Psoas muscle (tissue), 8 donors: ENCODE measurements around the gene OBI1. TPM values are rescaled to one million over a fixed set of nuclear protein-coding genes. Genes with fewer than 3 reads are reported as not detected.

Experiments
- ATAC-seq, 4 donors: fragments of 200-7000 bp; cut with Tn5 transposase; one replicate each; pipeline ENCODE4 v1.9.1; 2020; ENCODE audit warnings: moderate library complexity in 3 of 4, mild to moderate bottlenecking in 2 of 4
- DNase-seq, 2 donors: peaks; one replicate each; pipeline ENCODE4 v3.0.0-alpha.2; 2020
- H3K27ac ChIP-seq: fragments of 200-600 bp; one replicate; pipeline ENCODE4 v1.8.0; 2022
- H3K27me3 ChIP-seq, 3 donors: fragments of 200-600 bp in 1 of 3; one replicate each; pipeline versions ENCODE4 v1.6.1 to v1.8.0; 2013 to 2022; ENCODE audit warnings: low read length in 2 of 3, mild to moderate bottlenecking in 2 of 3, moderate library complexity in 1 of 3; ENCODE audit not compliant: insufficient read depth in 3 of 3
- H3K36me3 ChIP-seq, 2 donors: fragments of 200-600 bp in 1 of 2; one replicate each; pipeline versions ENCODE4 v1.6.1 to v1.8.0; 2013 to 2022; ENCODE audit warnings: low read depth in 1 of 2, mild to moderate bottlenecking in 1 of 2, moderate library complexity in 1 of 2; ENCODE audit not compliant: insufficient read depth in 1 of 2
- H3K4me1 ChIP-seq: fragments of 200-600 bp; one replicate; pipeline ENCODE4 v1.8.0; 2022
- H3K4me3 ChIP-seq: fragments of 200-600 bp; one replicate; pipeline ENCODE4 v1.8.0; 2022; ENCODE audit warnings: mild to moderate bottlenecking
- H3K9me3 ChIP-seq: fragments of 200-600 bp; one replicate; pipeline ENCODE4 v1.8.0; 2022
- WGBS, 3 donors: extraction: QIAGEN DNeasy Blood & Tissue Kit; methylation state at CpG; one replicate each; pipeline versions ENCODE4 v1.1.6 to v1.1.7; 2013; 5-methylcytosine and 5-hydroxymethylcytosine counted together
- intact Hi-C, 2 donors: fragments of 100-400 bp; cut with DNase I; formaldehyde crosslinking; loops; one replicate each; pipeline versions ENCODE4 v1.11.0 to v1.14.2; 2022
- polyA plus RNA-seq, 3 donors: library from polyadenylated mRNA; stranded (reverse); fragments of 200-250 nt; gene quantifications; one replicate each; pipeline ENCODE4 v1.2.3, GENCODE V29; 2013
- total RNA-seq, 4 donors: library from RNA; stranded (reverse); fragmentation: NEBNext Ultra II Directional in 2 of 4; extraction: Animal tissue kit (Norgen Biotek cat#: 25700) in 2 of 4; gene quantifications; one replicate each; pipeline versions ENCODE4 v1.2.1 to v1.2.4, GENCODE V29; 2021 to 2023
- TF ChIP-seq, protein P1 (sequence below): fragments of 200-600 bp; IDR thresholded peaks from one replicate; pipeline ENCODE4 v1.8.0; 2022; ENCODE audit warnings: antibody characterized with exemption
- donor health status: healthy with polysubstance abuse.
- donor health status: DM: no; HTN: no; CAD: no; lungs with moderate emphysema.
- donor health status: Bipolar disorder and iron deficiency.
- donor health status: healthy.
- donor health status: DM: yes; HTN: yes; CAD: no.
- donor health status: DM: no; HTN: no; CAD: no.
- donor health status: DM: no; HTN: no; CAD: no.
- donor health status: DM: yes; HTN: yes; CAD: no.

The OBI1 gene
- total and polyA plus RNA-seq, 7 donors, result 4.3 to 16.5 (median 5.0) TPM

DNA sequence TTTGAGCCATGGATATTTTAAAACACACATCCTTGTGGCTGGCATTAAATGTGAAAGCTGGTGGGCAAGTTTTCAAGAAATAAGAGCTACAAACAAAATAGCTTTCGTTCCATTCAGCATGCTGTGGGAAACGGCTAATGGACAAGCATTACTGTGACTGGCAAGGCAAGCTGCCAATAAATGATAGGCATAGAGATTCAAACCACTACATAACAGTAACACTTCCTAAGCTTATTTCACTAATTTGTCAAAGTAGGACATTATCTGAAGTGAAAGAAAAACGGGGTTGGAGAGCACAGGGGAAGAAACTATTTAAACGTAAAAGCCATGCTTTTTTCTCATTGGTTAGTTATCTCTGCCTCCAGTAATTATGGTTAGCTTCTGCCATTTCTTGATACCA is 26.0 kb downstream of the OBI1 start:
- TF ChIP-seq, protein P1, sequence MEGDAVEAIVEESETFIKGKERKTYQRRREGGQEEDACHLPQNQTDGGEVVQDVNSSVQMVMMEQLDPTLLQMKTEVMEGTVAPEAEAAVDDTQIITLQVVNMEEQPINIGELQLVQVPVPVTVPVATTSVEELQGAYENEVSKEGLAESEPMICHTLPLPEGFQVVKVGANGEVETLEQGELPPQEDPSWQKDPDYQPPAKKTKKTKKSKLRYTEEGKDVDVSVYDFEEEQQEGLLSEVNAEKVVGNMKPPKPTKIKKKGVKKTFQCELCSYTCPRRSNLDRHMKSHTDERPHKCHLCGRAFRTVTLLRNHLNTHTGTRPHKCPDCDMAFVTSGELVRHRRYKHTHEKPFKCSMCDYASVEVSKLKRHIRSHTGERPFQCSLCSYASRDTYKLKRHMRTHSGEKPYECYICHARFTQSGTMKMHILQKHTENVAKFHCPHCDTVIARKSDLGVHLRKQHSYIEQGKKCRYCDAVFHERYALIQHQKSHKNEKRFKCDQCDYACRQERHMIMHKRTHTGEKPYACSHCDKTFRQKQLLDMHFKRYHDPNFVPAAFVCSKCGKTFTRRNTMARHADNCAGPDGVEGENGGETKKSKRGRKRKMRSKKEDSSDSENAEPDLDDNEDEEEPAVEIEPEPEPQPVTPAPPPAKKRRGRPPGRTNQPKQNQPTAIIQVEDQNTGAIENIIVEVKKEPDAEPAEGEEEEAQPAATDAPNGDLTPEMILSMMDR, result no peak
- Histone ChIP-seq H3K36me3 (peaks cover 4 to 72% of the 10 kb centered on the region in 2 donors), H3K4me1 (no peaks in the 10 kb centered on the region), H3K9me3 (no peaks in the 10 kb centered on the region), H3K4me3 (no peak overlapping the region), H3K27me3 (no peaks in the 10 kb centered on the region), H3K27ac (no peak overlapping the region)
- WGBS, 3 donors, result 31 to 51% (median 37%) methylated on average over 4 of the region's 4 CpGs
- DNase-seq (no peak), ATAC-seq (no peak)
- intact Hi-C loops, result no loop called here

DNA sequence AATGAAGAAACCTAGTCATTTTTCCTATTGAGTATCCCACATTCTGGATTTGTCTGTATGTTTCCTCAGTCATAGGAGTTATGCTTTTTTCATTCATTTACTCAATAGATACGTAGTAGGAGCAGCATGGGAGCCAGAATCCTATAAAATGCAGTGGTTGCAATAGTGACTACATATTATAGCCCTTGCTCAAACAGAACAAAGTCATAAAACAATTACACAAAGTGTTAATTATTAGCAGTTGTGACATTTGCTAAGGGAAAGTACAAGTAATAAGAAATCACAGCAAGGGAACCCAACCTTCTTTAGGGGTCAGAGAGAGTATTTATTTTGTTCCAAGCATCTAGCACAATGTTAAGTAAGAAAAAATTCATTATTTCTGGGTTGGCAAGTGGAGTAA is 27.9 kb downstream of the OBI1 start:
- H3K36me3 ChIP-seq, result peaks cover 2 to 68% of the 10 kb centered on the region in 2 donors
- TF ChIP-seq, protein P1, result no peak
- DNase-seq (no peak), ATAC-seq (no peak)
- H3K27ac ChIP-seq, result no peak overlapping the region
- no peaks in the 10 kb centered on the region for H3K27me3 ChIP-seq
- no peak overlapping the region for H3K4me3 ChIP-seq
- H3K4me1 ChIP-seq, result no peaks in the 10 kb centered on the region
- no peaks in the 10 kb centered on the region for H3K9me3 ChIP-seq
- intact Hi-C loops, result no loop called here
- 95 to 100% (median 100%) methylated on average over 1 of the region's 1 CpG for WGBS, 3 donors

DNA sequence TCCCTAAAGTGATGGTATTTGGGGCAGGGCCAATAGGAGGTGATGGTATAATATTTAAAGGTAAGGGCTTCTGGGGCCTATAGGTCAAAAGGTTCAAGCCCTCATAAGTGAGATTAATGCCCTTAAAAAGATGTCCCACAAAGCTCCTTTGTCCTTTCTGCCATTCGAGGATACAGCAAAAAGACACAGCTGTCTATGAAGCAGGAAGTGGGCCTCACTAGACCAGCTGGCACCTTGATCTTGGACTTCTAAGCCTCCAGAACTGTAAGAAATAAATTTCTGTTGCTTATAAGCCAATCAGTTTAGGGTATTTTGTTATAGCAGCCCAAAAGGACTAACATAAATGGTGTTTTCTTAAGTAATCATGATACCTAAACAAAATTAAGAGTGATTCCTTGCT is 28.4 kb downstream of the OBI1 start:
- Histone ChIP-seq H3K27ac (no peak overlapping the region), H3K9me3 (no peaks in the 10 kb centered on the region), H3K27me3 (no peaks in the 10 kb centered on the region), H3K4me1 (no peaks in the 10 kb centered on the region), H3K36me3 (peaks cover 2 to 62% of the 10 kb centered on the region in 2 donors), H3K4me3 (no peak overlapping the region)
- DNase-seq (no peak), ATAC-seq (no peak)
- WGBS, 3 donors, result 43 to 75% (median 68%) methylated on average over 1 of the region's 1 CpG
- TF ChIP-seq, protein P1, result no peak
- intact Hi-C loops, result no loop called here

DNA sequence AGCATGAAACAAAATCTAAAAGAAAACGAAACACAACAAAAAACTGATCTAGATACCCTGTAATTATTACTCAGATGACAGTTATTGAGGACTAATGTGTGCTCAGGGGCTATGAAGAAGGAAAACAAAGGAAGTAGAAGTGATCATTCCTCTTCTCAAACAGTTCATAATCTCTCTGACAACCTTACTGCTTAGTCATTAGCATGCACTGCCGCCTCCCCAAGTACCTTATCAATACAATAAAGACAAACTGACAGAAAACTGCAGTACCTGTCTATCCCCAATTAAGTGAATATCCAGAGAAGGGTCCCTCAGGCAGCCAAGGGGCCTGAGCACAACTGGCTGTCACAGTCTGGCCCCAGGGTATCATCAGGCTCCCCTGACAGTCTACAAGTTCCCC is 33.6 kb downstream of the OBI1 start:
- no peak for DNase-seq

DNA sequence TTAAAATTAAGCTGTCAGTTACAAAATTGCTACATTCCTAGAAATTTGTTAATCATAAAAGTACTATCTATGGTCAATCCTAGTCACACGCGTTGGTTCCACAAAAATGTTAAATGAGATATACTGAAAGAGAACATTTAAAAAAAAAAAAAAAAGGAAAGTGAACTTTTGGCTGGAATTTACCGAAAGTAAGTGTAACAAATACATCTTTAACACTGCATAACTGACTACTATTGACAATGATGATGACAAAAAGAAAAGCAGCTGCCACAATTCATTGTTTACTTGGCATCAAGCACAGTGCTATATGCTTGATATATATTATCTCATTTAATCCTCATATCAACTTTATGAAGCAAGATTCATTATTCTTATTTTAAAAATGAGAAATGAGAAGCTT is 35.8 kb downstream of the OBI1 start:
- no peak for ATAC-seq
- intact Hi-C loops, result no loop called here
- WGBS, 3 donors, result 86 to 93% (median 88%) methylated on average over 3 of the region's 3 CpGs

More for the DNA sequence above, 33.6 kb downstream of the OBI1 start:
- Histone ChIP-seq H3K4me3 (no peak overlapping the region), H3K27ac (no peak overlapping the region), H3K9me3 (no peaks in the 10 kb centered on the region), H3K4me1 (no peaks in the 10 kb centered on the region), H3K27me3 (no peaks in the 10 kb centered on the region), H3K36me3 (peaks cover 5 to 36% of the 10 kb centered on the region in 2 donors)
- TF ChIP-seq, protein P1, result no peak
- intact Hi-C loops, result no loop called here
- 95 to 100% (median 98%) methylated on average over 2 of the region's 2 CpGs for WGBS, 3 donors
- ATAC-seq, result no peak

More for the DNA sequence above, 35.8 kb downstream of the OBI1 start:
- TF ChIP-seq, protein P1, result no peak
- DNase-seq, result no peak
- Histone ChIP-seq H3K27ac (no peak overlapping the region), H3K36me3 (peaks cover 5 to 24% of the 10 kb centered on the region in 2 donors), H3K9me3 (no peaks in the 10 kb centered on the region), H3K4me1 (no peaks in the 10 kb centered on the region), H3K4me3 (no peak overlapping the region), H3K27me3 (no peaks in the 10 kb centered on the region)
